Naive B cell (primary cell): ENCODE measurements around the gene HSH2D. TPM values are rescaled to one million over a fixed set of nuclear protein-coding genes. Genes with fewer than 3 reads are reported as not detected.

ENCODE experiments used
- ATAC-seq, 2 donors: fragments of 150-1000 bp; cut with Tn5 transposase; 2 replicates each; pipeline ENCODE4 v1.10.0; 2021; ENCODE audit warnings: low read depth in 2 of 2, mild to moderate bottlenecking in 2 of 2, moderate library complexity in 2 of 2
- DNase-seq: peaks from one replicate; pipeline ENCODE4 v3.0.0; 2022
- H3K27ac Mint-ChIP-seq, 6 donors: one replicate each; pipeline ENCODE4 v1.8.0; 2020 to 2022; ENCODE audit warnings: mild to moderate bottlenecking in 6 of 6, mixed read lengths in 6 of 6, moderate library complexity in 5 of 6, inconsistent platforms in 2 of 6
- H3K27me3 Mint-ChIP-seq, 3 donors: one replicate each; pipeline ENCODE4 v1.8.0; 2021 to 2022; ENCODE audit warnings: mixed read lengths in 3 of 3, mild to moderate bottlenecking in 1 of 3
- H3K36me3 Mint-ChIP-seq, 2 donors: one replicate each; pipeline ENCODE4 v1.8.0; 2020 to 2022; ENCODE audit warnings: mixed read lengths in 2 of 2, inconsistent platforms in 1 of 2, mild to moderate bottlenecking in 1 of 2
- H3K4me1 Mint-ChIP-seq, 3 donors: one replicate each; pipeline ENCODE4 v1.8.0; 2020 to 2022; ENCODE audit warnings: mixed read lengths in 3 of 3, inconsistent platforms in 1 of 3, mild to moderate bottlenecking in 1 of 3, moderate library complexity in 1 of 3
- H3K4me3 Mint-ChIP-seq, 8 donors: one replicate each; pipeline ENCODE4 v1.8.0; 2020 to 2022; ENCODE audit warnings: mild to moderate bottlenecking in 8 of 8, mixed read lengths in 8 of 8, moderate library complexity in 8 of 8, inconsistent platforms in 2 of 8
- H3K9me3 Mint-ChIP-seq, 7 donors: one replicate each; pipeline ENCODE4 v1.8.0; 2020 to 2022; ENCODE audit warnings: mixed read lengths in 7 of 7, mild to moderate bottlenecking in 5 of 7, inconsistent platforms in 2 of 7, moderate library complexity in 1 of 7
- polyA plus RNA-seq, 6 donors: library from polyadenylated mRNA; unstranded; fragments of 300-500 nt; fragmentation: Illumina TruSeq; gene quantifications; one replicate each; pipeline ENCODE4 v1.2.3, GENCODE V29; 2021; ENCODE audit warnings: low read depth in 6 of 6

Gene HSH2D
- polyA plus RNA-seq, 6 donors from 2014 or later, result 25.7 to 53.2 (median 40.1) TPM

GRCh38 chr19:16193466-16193865, 50.0 kb downstream of the HSH2D start:
- Mint-ChIP-seq H3K27me3 (no peaks in the 10 kb centered on the region), H3K9me3 (no peaks in the 10 kb centered on the region), H3K4me3 (peak overlapping the region in 1 of 8 donors; percentile 30), H3K36me3 (peaks cover 0 to 6% of the 10 kb centered on the region in 2 donors), H3K4me1 (peaks cover 13 to 33% (median 21%) of the 10 kb centered on the region in 3 donors), H3K27ac (peak overlapping the region in 1 of 6 donors; percentile 68)
- ATAC-seq (no peak), DNase-seq (no peak)

- ATAC-seq (no peak), DNase-seq (no peak)
- H3K27ac Mint-ChIP-seq, result peak overlapping the region; percentile 89 to 99 (median 96)
- H3K27me3 Mint-ChIP-seq, result no peaks in the 10 kb centered on the region
- H3K9me3 Mint-ChIP-seq, result no peaks in the 10 kb centered on the region
- H3K4me3 Mint-ChIP-seq, result peak overlapping the region; percentile 77 to 95 (median 92)
- peaks cover 28 to 42% (median 31%) of the 10 kb centered on the region in 3 donors for H3K4me1 Mint-ChIP-seq
- no peaks in the 10 kb centered on the region for H3K36me3 Mint-ChIP-seq
Observed at GRCh38 chr19:16197188-16197621, 53.7 kb downstream of the HSH2D start.

GRCh38 chr19:16197622-16198369, 54.3 kb downstream of the HSH2D start, which contains the start of gene AP1M1:
Gene AP1M1, plus strand, starts transcription at chr19:16197911. Its CDS starts 116 bp downstream, at chr19:16198027.
- Mint-ChIP-seq H3K4me3 (peak within 1 kb of the TSS; percentile 77 to 95 (median 92)), H3K36me3 (peaks cover 0 to 3% of the 10 kb centered on the region in 2 donors), H3K27me3 (no peaks in the 10 kb centered on the region), H3K4me1 (peaks cover 30 to 48% (median 37%) of the 10 kb centered on the region in 3 donors), H3K27ac (peak within 1 kb of the TSS; percentile 89 to 99 (median 96)), H3K9me3 (no peaks in the 10 kb centered on the region)
- DNase-seq (peak; percentile 99), ATAC-seq (peak; percentile 85 to 87)

GRCh38 chr19:16198370-16198651, 54.8 kb downstream of the HSH2D start:
- Mint-ChIP-seq H3K4me3 (peak overlapping the region; percentile 75 to 92 (median 86)), H3K36me3 (peaks cover 0 to 8% of the 10 kb centered on the region in 2 donors), H3K27ac (peak overlapping the region in 4 of 6 donors; percentile 18 to 89 (median 84)), H3K9me3 (no peaks in the 10 kb centered on the region), H3K27me3 (no peaks in the 10 kb centered on the region), H3K4me1 (peaks cover 35 to 53% (median 42%) of the 10 kb centered on the region in 3 donors)
- ATAC-seq, result no peak
- DNase-seq, result no peak

GRCh38 chr19:16199275-16199932, 55.9 kb downstream of the HSH2D start:
- no peaks in the 10 kb centered on the region for H3K9me3 Mint-ChIP-seq
- ATAC-seq (no peak), DNase-seq (no peak)
- peaks cover 42 to 62% (median 51%) of the 10 kb centered on the region in 3 donors for H3K4me1 Mint-ChIP-seq
- H3K36me3 Mint-ChIP-seq, result peaks cover 0 to 10% of the 10 kb centered on the region in 2 donors
- H3K4me3 Mint-ChIP-seq, result peak overlapping the region in 7 of 8 donors; percentile 75 to 89 (median 86)
- H3K27ac Mint-ChIP-seq, result peak overlapping the region; percentile 44 to 89 (median 72)
- no peaks in the 10 kb centered on the region for H3K27me3 Mint-ChIP-seq

- peak overlapping the region in 7 of 8 donors; percentile 4 to 85 (median 59) for H3K4me3 Mint-ChIP-seq
- no peak for ATAC-seq
Observed at GRCh38 chr19:16200038-16201010, 56.8 kb downstream of the HSH2D start.

GRCh38 chr19:16201011-16201391, 57.5 kb downstream of the HSH2D start:
- DNase-seq (no peak), ATAC-seq (no peak)
- Mint-ChIP-seq H3K36me3 (peaks cover 0 to 10% of the 10 kb centered on the region in 2 donors), H3K27me3 (no peaks in the 10 kb centered on the region), H3K9me3 (no peaks in the 10 kb centered on the region), H3K27ac (peak overlapping the region in 1 of 6 donors; percentile 3), H3K4me3 (peak overlapping the region in 6 of 8 donors; percentile 51 to 85 (median 63)), H3K4me1 (peaks cover 42 to 62% (median 51%) of the 10 kb centered on the region in 3 donors)

More at GRCh38 chr19:16200038-16201010, 56.8 kb downstream of the HSH2D start:
- no peak for DNase-seq
- Mint-ChIP-seq H3K4me1 (peaks cover 42 to 62% (median 51%) of the 10 kb centered on the region in 3 donors), H3K9me3 (no peaks in the 10 kb centered on the region), H3K27ac (peak overlapping the region in 3 of 6 donors; percentile 62 to 74 (median 72)), H3K27me3 (no peaks in the 10 kb centered on the region), H3K36me3 (peaks cover 0 to 10% of the 10 kb centered on the region in 2 donors)

- Mint-ChIP-seq H3K36me3 (peaks cover 0 to 15% of the 10 kb centered on the region in 2 donors), H3K4me3 (peak overlapping the region in 5 of 8 donors; percentile 31 to 69 (median 45)), H3K27ac (peak overlapping the region in 3 of 6 donors; percentile 15 to 82 (median 61)), H3K9me3 (no peaks in the 10 kb centered on the region), H3K27me3 (no peaks in the 10 kb centered on the region), H3K4me1 (peaks cover 41 to 62% (median 45%) of the 10 kb centered on the region in 3 donors)
- no peak for ATAC-seq
- no peak for DNase-seq
Observed at GRCh38 chr19:16202320-16203255, 59.1 kb downstream of the HSH2D start.

- peaks cover 40 to 59% (median 42%) of the 10 kb centered on the region in 3 donors for H3K4me1 Mint-ChIP-seq
- peak overlapping the region in 3 of 8 donors; percentile 30 to 45 (median 31) for H3K4me3 Mint-ChIP-seq
- DNase-seq (no peak), ATAC-seq (no peak)
- peaks cover 5 to 21% of the 10 kb centered on the region in 2 donors for H3K36me3 Mint-ChIP-seq
- no peaks in the 10 kb centered on the region for H3K9me3 Mint-ChIP-seq
- H3K27me3 Mint-ChIP-seq, result no peaks in the 10 kb centered on the region
- H3K27ac Mint-ChIP-seq, result peak overlapping the region in 3 of 6 donors; percentile 42 to 82 (median 80)
Observed at GRCh38 chr19:16203256-16204004, 59.9 kb downstream of the HSH2D start.

- Mint-ChIP-seq H3K4me1 (peaks cover 34 to 53% (median 40%) of the 10 kb centered on the region in 3 donors), H3K27me3 (no peaks in the 10 kb centered on the region), H3K36me3 (peaks cover 7 to 24% of the 10 kb centered on the region in 2 donors), H3K9me3 (no peaks in the 10 kb centered on the region), H3K4me3 (peak overlapping the region in 1 of 8 donors; percentile 63), H3K27ac (peak overlapping the region in 3 of 6 donors; percentile 42 to 80 (median 76))
- DNase-seq, result no peak
- no peak for ATAC-seq
Observed at GRCh38 chr19:16204005-16204294, 60.5 kb downstream of the HSH2D start.

GRCh38 chr19:16205205-16206045, 61.9 kb downstream of the HSH2D start:
- H3K27me3 Mint-ChIP-seq, result no peaks in the 10 kb centered on the region
- H3K27ac Mint-ChIP-seq, result peak overlapping the region in 1 of 6 donors; percentile 42
- no peak overlapping the region for H3K4me3 Mint-ChIP-seq
- H3K4me1 Mint-ChIP-seq, result peaks cover 26 to 39% (median 29%) of the 10 kb centered on the region in 3 donors
- H3K36me3 Mint-ChIP-seq, result peaks cover 18 to 32% of the 10 kb centered on the region in 2 donors
- DNase-seq (no peak), ATAC-seq (no peak)
- H3K9me3 Mint-ChIP-seq, result no peaks in the 10 kb centered on the region
